Prostate gland (tissue), 2 donors: ENCODE measurements around the gene ARMH3. TPM values are rescaled to one million over a fixed set of nuclear protein-coding genes. Genes with fewer than 3 reads are reported as not detected.

Experiments
- DNase-seq: peaks from one replicate; pipeline ENCODE4 v3.0.0-alpha.2; 2019; ENCODE audit warnings: low spot score
- H3K27ac ChIP-seq, 2 donors: fragments of 200-600 bp; sonication (generic); 2 replicates each; pipeline ENCODE4 v1.5.1; 2017 to 2019
- H3K27me3 ChIP-seq: fragments of 200-600 bp; sonication (generic); replicated peaks from 2 replicates; pipeline ENCODE4 v1.5.1; 2019; ENCODE audit not compliant: insufficient read depth
- H3K36me3 ChIP-seq, 2 donors: fragments of 200-600 bp; sonication (generic); 1 replicate in 1 of 2; 2 replicates in 1 of 2; pipeline versions ENCODE4 v1.5.1 to v1.8.1; 2017 to 2019
- H3K4me1 ChIP-seq: fragments of 200-600 bp; sonication (generic); replicated peaks from 2 replicates; pipeline ENCODE4 v1.5.1; 2019
- H3K4me3 ChIP-seq, 2 donors: fragments of 200-600 bp; sonication (generic); 2 replicates each; pipeline ENCODE4 v1.5.1; 2017 to 2019
- H3K9me3 ChIP-seq: fragments of 200-600 bp; sonication (generic); 2 replicates; pipeline ENCODE4 v1.5.1; 2017
- POLR2A ChIP-seq: fragments of 450-650 bp; IDR thresholded peaks from one replicate; pipeline ENCODE4 v1.6.1; 2016; ENCODE audit warnings: antibody characterized with exemption, mild to moderate bottlenecking
- POLR2AphosphoS5 ChIP-seq: sonication (generic); formaldehyde crosslinking; IDR thresholded peaks from one replicate; pipeline ENCODE4 v1.6.1; 2017; ENCODE audit warnings: antibody characterized with exemption
- WGBS: methylation state at CpG from one replicate; pipeline ENCODE4 v1.1.5; 2018; 5-methylcytosine and 5-hydroxymethylcytosine counted together
- intact Hi-C: fragments of 100-400 bp; cut with DNase I; formaldehyde crosslinking; loops from one replicate; pipeline ENCODE4 v1.14.2; 2022
- total RNA-seq, 2 donors: library from RNA; depleted of rRNA; stranded (reverse); fragments of >200 nt; gene quantifications; one replicate each; pipeline ENCODE4 v1.1.0, GENCODE V29; 2016
- TF ChIP-seq, protein P1 (sequence below), 4 experiments: fragments of 200-600 bp in 2 of 4; fragments of 450-650 bp in 2 of 4; sonication (generic) in 2 of 4; IDR thresholded peaks; 1 replicate in 3 of 4; 2 replicates in 1 of 4; pipeline ENCODE4 v1.5.1; 2016 to 2019; ENCODE audit warnings: antibody characterized with exemption in 4 of 4, mild to moderate bottlenecking in 2 of 4, moderate library complexity in 2 of 4

ARMH3 gene, protein sequence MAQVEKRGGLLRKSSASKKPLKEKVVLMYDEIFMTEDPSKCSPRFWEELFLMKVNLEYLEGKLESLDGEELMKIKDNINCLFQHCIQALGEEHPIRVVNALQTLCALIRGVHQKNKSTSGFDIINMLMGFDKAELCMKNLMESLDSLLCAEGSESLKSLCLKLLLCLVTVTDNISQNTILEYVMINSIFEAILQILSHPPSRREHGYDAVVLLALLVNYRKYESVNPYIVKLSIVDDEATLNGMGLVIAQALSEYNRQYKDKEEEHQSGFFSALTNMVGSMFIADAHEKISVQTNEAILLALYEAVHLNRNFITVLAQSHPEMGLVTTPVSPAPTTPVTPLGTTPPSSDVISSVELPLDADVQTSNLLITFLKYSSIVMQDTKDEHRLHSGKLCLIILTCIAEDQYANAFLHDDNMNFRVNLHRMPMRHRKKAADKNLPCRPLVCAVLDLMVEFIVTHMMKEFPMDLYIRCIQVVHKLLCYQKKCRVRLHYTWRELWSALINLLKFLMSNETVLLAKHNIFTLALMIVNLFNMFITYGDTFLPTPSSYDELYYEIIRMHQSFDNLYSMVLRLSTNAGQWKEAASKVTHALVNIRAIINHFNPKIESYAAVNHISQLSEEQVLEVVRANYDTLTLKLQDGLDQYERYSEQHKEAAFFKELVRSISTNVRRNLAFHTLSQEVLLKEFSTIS
- total RNA-seq, result 10 to 100 TPM; 15.1 to 20.5 TPM

DNA sequence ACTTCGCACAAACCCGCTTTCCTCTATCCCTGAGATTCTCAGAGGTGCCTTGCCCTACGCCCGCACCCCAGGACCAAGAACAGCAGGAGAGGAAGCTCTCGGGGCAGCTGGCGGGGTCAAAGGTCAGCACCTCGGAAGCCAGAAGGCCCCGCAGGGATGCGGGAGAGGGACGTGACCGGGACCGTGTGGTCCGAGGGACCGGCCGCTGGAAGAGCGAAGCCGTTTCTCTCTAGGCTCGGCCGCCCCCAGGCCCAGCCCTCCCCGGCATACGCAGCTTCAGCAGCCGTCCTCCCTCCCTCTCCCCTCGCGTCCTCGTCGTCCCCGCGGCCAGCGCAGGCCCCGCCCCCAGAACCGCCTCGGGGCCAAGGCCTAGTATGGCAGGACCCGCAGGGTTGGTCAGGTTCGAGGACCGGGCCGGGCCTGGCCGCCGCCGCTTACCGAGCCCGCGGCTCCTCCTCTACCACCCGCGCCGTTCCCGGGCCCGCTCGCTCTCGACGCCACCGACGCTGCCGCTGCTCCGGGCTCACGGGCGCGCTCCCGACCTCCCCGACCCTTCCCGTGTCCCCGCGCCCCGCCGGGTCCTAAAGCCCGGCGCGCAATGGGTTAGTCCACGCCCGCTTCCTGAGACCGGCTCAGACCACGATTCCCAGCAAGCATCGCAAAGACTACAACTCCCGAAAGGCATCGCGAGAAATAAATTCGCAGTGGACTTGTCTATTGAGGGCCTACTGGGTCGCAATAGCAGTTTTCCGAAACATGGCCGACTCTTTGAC, at the start of gene ARMH3:
TSS of gene ARMH3 (minus strand) at position 527 of the 773 bp plus-strand sequence. CDS start 16,059 bp downstream, outside the sequence.
- Histone ChIP-seq H3K4me3 (peak within 1 kb of the TSS; percentile 82 to 90), H3K27ac (peak within 1 kb of the TSS; percentile 86 to 94), H3K36me3 (no peaks in the 10 kb centered on the region), H3K4me1 (no peaks in the 10 kb centered on the region), H3K9me3 (no peaks in the 10 kb centered on the region), H3K27me3 (no peaks in the 10 kb centered on the region)
- TF ChIP-seq POLR2A (peak; percentile 50), POLR2AphosphoS5 (peak; percentile 92)
- TF ChIP-seq, protein P1, sequence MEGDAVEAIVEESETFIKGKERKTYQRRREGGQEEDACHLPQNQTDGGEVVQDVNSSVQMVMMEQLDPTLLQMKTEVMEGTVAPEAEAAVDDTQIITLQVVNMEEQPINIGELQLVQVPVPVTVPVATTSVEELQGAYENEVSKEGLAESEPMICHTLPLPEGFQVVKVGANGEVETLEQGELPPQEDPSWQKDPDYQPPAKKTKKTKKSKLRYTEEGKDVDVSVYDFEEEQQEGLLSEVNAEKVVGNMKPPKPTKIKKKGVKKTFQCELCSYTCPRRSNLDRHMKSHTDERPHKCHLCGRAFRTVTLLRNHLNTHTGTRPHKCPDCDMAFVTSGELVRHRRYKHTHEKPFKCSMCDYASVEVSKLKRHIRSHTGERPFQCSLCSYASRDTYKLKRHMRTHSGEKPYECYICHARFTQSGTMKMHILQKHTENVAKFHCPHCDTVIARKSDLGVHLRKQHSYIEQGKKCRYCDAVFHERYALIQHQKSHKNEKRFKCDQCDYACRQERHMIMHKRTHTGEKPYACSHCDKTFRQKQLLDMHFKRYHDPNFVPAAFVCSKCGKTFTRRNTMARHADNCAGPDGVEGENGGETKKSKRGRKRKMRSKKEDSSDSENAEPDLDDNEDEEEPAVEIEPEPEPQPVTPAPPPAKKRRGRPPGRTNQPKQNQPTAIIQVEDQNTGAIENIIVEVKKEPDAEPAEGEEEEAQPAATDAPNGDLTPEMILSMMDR (IDR thresholded peaks at IDR 0.05), result peak in 1 of 4 experiments; percentile 18
- intact Hi-C loops, result no loop called here
- DNase-seq, result peak; percentile 91
- 1% methylated on average over 79 of the region's 79 CpGs for WGBS

DNA sequence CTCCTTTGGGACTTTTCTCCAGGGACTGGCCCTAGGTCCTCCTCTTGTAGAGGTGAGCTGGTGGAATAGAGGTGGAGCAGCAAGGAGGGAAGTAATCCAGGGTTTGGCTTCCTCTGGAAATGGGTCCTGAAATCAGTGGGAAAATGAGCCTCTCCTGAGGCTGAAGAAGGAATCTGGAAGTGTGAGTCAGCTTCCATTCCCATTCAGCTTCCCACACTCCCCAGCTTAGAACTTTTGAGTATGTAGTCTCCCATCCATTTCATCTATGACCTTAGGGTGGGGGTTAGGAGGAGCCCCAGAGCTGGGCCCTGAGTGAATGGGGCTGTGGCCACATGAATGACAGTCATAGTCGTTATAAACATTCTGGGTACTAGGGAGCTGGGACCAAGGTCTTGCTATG, 46.4 kb upstream of the ARMH3 start:
- DNase-seq, result no peak
- no peaks in the 10 kb centered on the region for H3K27me3 ChIP-seq
- no peak overlapping the region for H3K27ac ChIP-seq
- TF ChIP-seq POLR2A, result no peak
- TF ChIP-seq, protein P1 (IDR thresholded peaks at IDR 0.05), result no peak
- no peak for TF ChIP-seq POLR2AphosphoS5
- WGBS, result 75% methylated on average over 1 of the region's 1 CpG
- H3K9me3 ChIP-seq, result no peaks in the 10 kb centered on the region
- intact Hi-C loops, result no loop called here
- H3K36me3 ChIP-seq, result no peaks in the 10 kb centered on the region
- H3K4me1 ChIP-seq, result no peaks in the 10 kb centered on the region
- no peak overlapping the region for H3K4me3 ChIP-seq

DNA sequence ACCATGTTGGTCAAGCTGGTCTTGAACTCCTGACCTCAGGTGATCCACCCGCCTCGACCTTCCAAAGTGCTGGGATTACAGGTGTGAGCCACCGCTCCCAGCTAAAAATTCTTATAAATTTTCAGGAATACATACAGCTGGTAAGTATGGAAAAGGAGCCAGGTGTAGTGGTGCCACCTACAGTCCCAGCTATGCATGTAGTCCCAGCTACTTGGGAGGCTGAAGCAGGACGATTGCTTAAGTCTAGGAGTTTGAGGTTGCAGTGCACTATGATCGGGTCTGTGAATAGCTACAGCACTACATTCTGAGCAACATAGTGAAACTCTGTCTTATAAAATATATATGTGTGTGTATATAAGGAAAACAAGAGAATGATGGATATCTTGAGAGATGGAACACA, 45.2 kb upstream of the ARMH3 start:
- 86% methylated on average over 5 of the region's 5 CpGs for WGBS
- intact Hi-C loops, result no loop called here
- Histone ChIP-seq H3K4me1 (no peaks in the 10 kb centered on the region), H3K4me3 (no peak overlapping the region), H3K27me3 (no peaks in the 10 kb centered on the region), H3K36me3 (no peaks in the 10 kb centered on the region), H3K9me3 (no peaks in the 10 kb centered on the region), H3K27ac (no peak overlapping the region)
- TF ChIP-seq POLR2AphosphoS5 (no peak), POLR2A (no peak)
- TF ChIP-seq, protein P1 (IDR thresholded peaks at IDR 0.05), result no peak
- DNase-seq, result no peak

DNA sequence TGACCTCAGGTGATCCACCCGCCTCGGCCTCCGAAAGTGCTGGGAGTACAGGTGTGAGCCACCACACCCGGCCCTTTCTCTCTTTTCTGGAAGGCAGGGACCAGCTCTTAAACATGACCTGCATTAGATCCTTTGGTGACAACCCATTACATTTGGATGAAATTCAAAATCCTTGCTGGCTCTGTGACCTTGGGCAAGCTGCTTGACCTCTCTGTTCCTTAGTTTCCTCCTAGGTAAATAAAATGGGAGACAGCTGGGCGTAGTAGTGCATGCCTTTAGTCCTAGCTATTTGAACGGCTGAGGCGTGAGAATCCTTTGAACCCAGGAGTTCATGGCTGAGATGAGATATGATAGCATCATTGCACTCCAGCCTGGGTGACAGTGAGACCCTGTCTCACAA, 40.5 kb upstream of the ARMH3 start:
- H3K27ac ChIP-seq, result no peak overlapping the region
- H3K36me3 ChIP-seq, result no peaks in the 10 kb centered on the region
- no peaks in the 10 kb centered on the region for H3K27me3 ChIP-seq
- H3K9me3 ChIP-seq, result no peaks in the 10 kb centered on the region
- intact Hi-C loops, result no loop called here
- no peaks in the 10 kb centered on the region for H3K4me1 ChIP-seq
- TF ChIP-seq, protein P1 (IDR thresholded peaks at IDR 0.05), result no peak
- TF ChIP-seq POLR2AphosphoS5 (no peak), POLR2A (no peak)
- DNase-seq, result no peak
- 95% methylated on average over 7 of the region's 7 CpGs for WGBS
- no peak overlapping the region for H3K4me3 ChIP-seq
